22Rv1 (cell line): ENCODE results near the gene KCNJ6.

Experiments used
- CTCF ChIP-seq: fragments of 450-650 bp; IDR thresholded peaks from 2 replicates; pipeline ENCODE4 v1.5.1; 2017; ENCODE audit warnings: mild to moderate bottlenecking
- ZFX ChIP-seq: fragments of 450-650 bp; IDR thresholded peaks from 2 replicates; pipeline ENCODE4 v1.6.1; 2017; ENCODE audit warnings: antibody characterized with exemption, borderline replicate concordance

- TF ChIP-seq CTCF = no peak
- no peak for TF ChIP-seq ZFX
Measured at GRCh38 chr21:37828556-37828955, 87.7 kb downstream of the KCNJ6 start.
